ENCODE measurements around the gene DNMT1.

Gene DNMT1

GRCh38 chr19:10112037-10112761 is 82.6 kb downstream of the DNMT1 start:
- DNase-seq: peak; percentile 79 to 85

- peak; percentile 76 to 82 for DNase-seq
These were observed 83.3 kb downstream of the DNMT1 start, which contains the start of gene P2RY11 for GRCh38 chr19:10111405-10111811. Gene P2RY11, plus strand, starts transcription at chr19:10111693. Its CDS starts 29 bp downstream, at chr19:10111722.

GRCh38 chr19:10110972-10111317 is 83.8 kb downstream of the DNMT1 start:
- DNase-seq: no peak

GRCh38 chr19:10110076-10110971 is 84.4 kb downstream of the DNMT1 start:
- DNase-seq: no peak

GRCh38 chr19:10109528-10109927 is 85.2 kb downstream of the DNMT1 start:
- DNase-seq: no peak

GRCh38 chr19:10107817-10108367 is 86.9 kb downstream of the DNMT1 start:
- no peak for DNase-seq

GRCh38 chr19:10107254-10107653 is 87.5 kb downstream of the DNMT1 start:
- no peak for DNase-seq

- DNase-seq: peak; percentile 97 to 98
These were observed 88.4 kb downstream of the DNMT1 start, which contains the start of gene PPAN for GRCh38 chr19:10106100-10106936. Gene PPAN, plus strand, starts transcription at chr19:10106362. Its CDS starts 33 bp downstream, at chr19:10106395.

- peak; percentile 82 to 89 for DNase-seq
These were observed 89.1 kb downstream of the DNMT1 start for GRCh38 chr19:10105509-10106099.

GRCh38 chr19:10104665-10105508 is 89.9 kb downstream of the DNMT1 start:
- peak; percentile 77 to 84 for DNase-seq

- DNase-seq: no peak
These were observed 90.6 kb downstream of the DNMT1 start for GRCh38 chr19:10104130-10104513.

GRCh38 chr19:10102787-10103236 is 91.9 kb downstream of the DNMT1 start:
- DNase-seq: no peak

- no peak for DNase-seq
These were observed 94.5 kb downstream of the DNMT1 start for GRCh38 chr19:10100163-10100785.

GRCh38 chr19:10096615-10096963 is 98.2 kb downstream of the DNMT1 start:
- no peak for DNase-seq

- DNase-seq: peak; percentile 83 to 85
These were observed 98.7 kb downstream of the DNMT1 start for GRCh38 chr19:10095948-10096614.

- no peak for DNase-seq
These were observed 99.2 kb downstream of the DNMT1 start for GRCh38 chr19:10095622-10095947.

GRCh38 chr19:10093295-10094186 is 101.2 kb downstream of the DNMT1 start:
- no peak for DNase-seq

- DNase-seq: no peak
These were observed 102.0 kb downstream of the DNMT1 start for GRCh38 chr19:10092648-10093294.
